Stimulated activated CD8-positive, alpha-beta memory T cell treated with anti-CD3 and anti-CD28 coated beads, Interleukin-4, amount 100 ng/mL, for 1 hour (primary cell): Measurements from ENCODE around the gene APBB1IP.
"Not testable (repeated sequence)": the region's sequence is repeated elsewhere in the genome, so short reads cannot be mapped to it uniquely, and the experiment has no call there.

Experiments used
- DNase-seq, 2 donors: peaks; one replicate each; pipeline ENCODE4 v3.0.0-alpha.2; 2020; ENCODE audit warnings: low read depth in 2 of 2, low spot score in 1 of 2

The APBB1IP gene

DNA sequence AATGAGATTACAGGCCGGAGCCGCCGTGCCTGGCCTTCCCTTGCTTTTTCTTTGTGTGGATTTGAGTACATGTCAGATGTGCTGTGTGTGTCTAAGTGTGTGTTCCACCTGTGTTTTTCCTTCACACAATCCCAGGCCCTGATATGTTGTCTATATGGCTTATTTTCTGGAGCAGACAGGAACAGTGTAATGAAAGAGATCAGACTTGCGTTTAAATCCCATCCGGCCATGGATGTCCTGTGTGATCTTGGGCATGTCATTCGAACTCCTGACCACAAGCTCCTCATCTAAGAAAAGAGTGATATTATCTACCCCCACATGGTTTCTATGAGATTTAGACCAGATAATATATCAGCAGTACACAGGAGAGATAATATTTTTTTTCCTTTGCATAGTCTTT, 37.2 kb downstream of the APBB1IP start:
- no peak for DNase-seq

DNA sequence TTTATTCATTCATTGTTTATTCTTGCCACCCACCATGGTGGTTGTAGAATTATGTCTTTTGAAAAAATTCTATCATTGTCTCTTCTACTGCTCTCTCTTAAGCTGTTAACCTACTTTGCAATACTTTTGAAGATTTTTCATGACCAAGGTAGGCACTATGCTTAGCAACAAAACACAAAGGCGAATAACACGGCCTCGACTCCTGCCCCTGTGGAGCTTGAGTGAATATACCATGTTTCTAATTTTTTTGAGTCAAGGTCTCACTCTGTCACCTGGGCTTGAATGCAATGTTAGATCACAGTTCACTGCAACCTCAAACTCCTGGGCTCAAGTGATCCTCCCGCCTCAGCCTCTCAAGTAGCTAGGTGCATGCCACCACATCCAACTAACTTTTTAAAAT, 39.4 kb downstream of the APBB1IP start:
- no peak for DNase-seq

DNA sequence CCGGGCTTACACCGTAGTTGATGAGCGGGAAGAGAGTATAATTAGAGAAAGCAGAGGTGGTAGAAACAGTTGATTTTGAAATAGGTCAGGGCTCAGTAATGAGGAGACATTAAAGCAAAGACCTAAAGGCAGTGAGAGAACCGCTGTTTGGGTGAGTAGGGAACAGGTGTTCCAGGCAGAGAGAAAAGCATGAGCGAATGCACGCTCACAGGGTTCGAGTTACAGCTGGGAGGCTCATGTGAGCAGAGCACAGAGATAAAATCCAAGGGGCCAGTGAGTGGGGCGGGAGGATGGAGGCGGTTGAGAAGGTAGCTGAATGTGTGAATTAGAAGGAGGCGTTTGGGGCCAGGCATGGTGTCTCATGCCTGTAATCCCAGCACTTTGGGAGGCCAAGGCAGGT, 39.9 kb downstream of the APBB1IP start:
- DNase-seq, result no peak

DNA sequence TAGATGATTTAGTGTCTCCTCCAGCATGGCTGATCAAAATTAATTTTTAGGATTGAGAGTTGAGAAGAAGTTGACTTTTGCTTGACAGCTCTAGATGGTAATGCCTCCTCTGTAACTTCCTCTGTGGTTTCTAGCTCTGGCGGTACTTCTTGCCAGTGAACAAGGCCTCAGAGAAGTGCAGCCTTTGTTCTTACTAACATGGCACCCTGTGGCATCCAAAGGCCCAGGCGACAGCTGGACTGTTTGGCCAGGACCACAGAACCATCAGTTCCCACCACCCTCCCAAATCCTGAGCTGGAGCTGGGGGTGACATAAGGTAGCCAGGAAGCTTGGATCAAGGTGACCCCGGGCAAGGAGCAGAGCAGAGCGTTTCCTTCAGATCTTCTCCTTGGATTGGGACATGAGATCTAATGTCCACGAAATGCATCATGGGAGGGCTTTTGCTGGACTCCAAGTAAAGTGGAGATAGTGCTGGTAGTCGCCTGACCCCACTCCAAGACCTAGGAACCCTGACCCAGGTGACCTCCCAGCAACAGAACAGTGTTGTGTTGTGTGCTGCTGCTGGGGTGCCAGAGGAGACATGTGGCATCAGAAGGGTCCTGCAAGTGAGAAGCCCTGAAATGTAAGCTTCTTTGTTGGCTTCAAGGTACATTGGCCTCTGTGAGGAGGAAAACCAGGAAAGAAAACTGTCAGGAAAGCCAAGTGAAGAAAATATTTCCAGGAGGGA, 41.8 kb downstream of the APBB1IP start:
- no peak for DNase-seq

DNA sequence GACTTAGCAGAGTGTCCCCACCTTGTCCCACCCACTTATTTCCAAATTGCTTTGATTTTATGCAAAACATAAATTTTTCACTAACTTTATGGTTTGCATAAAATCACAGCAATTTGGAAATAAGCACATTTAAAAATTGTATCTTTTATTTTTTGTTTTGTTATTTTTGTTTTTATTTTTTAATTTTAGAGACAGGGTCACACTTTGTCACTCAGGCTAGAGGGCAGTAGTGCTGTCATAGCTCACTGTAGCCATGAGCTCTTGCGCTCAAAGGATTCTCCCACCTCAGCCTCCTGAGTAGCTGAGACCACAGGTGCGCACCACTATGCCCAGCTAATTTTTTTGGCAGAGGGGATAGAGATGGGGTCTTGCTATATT, 43.2 kb downstream of the APBB1IP start:
- no peak for DNase-seq

DNA sequence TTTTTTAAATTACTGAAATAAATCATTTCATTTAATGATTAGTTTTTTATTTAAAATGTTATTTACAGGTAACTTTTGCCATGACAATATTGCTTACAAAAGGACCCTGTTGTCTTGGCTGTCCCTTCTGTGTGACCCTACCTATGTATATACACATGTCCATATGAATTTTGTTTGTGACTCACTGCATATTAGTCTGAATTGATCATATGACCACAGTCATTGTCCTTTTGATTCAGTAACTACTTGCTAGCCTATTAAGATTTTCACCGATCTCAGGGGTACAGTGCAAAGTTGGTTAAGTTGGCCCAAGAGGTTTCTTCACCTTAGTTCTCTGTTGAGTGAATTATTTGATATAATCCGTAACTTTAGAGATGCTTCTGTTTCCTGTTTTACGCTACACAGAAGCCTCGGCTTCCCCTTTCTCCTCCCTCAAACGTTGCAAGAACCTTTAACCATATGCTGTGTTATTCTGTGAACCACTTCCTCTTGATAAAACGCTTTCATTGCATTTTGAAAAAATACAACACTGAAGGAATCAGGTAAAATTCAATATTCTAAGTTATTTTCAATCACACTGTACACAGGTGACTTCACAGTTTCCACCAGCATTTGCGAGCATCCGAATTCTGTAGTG, 43.9 kb downstream of the APBB1IP start:
- DNase-seq, result peak in 1 of 2 donors; percentile 13

DNA sequence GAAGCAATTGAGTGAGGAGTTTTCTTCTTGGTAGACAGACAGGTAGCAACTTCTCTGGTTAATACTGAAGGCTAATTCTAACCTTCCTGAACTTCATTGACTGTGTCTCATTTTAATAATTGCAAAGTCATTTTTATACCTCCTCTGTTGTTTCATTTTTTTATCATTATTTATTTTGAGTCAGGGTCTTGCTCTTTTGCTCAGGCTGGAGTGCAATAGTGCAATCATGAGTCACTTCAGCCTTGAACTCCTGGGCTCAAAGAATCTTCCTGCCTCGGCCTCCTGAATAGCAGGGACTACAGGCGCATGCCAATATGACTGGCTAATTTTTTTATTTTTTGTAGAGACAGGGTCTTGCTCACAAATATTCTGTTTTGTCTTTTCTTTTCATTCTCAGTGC, 45.4 kb downstream of the APBB1IP start:
- no peak for DNase-seq

DNA sequence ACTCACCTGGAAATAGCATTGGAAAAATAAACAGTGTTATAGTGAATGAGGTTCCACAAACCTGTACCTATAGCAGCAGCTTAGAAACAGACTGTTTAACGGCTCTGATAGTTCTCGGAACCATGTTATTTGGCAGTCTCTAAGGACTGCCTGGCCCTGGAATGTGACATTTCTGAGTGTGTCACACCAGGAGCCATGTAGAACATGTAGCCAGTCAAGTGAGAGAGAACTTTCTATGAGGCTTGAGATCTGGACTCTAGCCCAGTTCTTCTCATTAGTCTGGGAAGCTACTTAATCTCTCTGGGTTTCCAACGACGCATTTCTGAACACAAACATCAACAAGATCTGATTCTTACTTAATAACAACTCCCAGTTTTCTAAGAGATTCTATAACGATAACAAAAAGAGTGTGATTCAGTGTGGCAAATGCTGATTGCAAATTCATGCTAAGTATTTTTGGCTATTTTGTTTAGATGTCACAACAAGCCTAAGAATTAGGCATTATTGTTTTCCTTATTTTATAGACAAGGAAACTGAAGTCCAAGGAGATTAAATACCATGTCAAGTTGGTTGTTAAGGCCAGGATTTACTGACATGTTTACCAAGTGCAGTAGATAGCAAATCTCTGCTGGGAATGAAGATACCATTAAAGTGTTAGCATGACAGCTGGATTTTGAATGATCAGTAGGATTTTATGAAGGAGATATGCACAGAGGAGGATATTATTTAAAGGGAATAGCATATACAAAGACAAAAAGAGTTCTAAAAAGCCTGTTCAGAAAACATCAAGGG, 47.2 kb downstream of the APBB1IP start:
- DNase-seq, result no peak

DNA sequence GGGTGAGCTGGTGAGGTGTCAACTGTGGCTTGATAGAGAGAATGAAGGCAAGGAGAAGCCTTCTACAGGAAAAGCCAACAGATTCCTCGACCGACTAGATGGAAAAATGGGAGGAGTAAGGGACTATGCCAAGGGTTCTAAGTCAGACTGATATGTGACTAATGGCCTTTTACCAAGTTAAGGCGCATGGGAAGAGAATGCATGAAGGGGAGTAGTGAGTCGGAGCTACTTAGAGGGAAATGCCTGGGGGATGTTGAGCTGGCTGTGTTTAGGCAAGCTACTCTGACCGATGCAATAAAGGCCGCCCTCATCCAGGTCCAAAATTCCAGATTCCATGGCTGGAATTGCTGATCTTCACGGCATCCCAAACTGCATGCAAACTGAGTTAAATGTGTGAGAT, 48.2 kb downstream of the APBB1IP start:
- no peak for DNase-seq

DNA sequence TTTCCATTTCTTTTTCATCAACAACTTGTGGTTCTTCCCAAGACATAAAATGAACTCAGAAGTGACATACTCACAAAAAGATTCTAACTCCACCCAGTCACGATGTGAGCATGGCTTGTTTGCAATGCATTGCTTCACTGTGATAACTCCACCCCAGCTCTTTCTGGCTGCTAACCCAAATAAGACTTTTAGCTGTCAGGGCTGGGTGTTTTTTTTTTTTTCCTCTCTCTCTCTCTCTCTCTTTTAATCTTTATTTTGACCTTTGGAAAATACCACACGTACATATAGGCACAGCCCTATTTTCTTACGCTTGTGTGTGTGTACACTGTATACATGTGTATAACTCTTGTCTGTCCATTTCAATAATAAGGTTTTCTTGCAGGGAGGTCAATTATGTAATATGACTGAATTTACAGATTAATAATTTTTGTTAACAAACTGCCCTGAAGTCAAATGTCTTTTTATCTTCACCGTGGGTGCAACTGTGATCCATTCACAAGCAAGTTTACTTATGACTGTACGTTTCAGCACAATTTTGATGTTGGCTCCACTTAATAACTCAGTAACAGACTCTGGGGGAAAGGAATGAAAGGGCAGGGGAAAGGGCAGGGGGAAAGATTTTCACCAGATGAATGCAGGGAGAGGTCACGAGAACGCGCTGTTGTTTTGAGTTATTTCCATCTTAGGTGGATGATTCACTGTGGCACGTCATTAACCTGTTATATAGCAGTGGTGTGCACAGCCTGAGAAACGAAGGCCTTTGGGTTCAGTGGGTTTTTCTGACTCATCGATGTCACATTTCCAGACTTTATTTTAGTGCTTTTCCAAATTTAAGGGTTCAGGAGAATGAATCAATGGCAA, 49.1 kb downstream of the APBB1IP start:
- peak in 1 of 2 donors; percentile 46 for DNase-seq

DNA sequence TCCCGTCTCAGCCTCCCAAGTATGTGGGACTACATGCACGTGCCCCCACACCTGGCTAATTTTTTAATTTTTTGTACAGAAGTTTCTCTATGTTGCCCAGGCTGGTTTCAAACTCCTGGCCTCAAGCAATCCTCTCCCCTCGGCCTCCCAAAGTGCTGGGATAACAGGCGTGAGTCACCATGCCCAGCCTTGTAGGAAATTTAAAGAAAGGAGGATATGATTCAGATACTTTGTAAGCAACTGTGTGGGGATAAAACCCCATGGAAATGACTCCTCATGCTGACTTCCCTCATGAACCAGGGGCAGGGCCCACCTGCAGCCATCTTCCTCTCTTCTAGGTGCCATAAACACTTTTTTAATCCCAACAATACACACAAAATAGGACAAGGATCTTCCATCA, 50.2 kb downstream of the APBB1IP start:
- DNase-seq, result no peak

DNA sequence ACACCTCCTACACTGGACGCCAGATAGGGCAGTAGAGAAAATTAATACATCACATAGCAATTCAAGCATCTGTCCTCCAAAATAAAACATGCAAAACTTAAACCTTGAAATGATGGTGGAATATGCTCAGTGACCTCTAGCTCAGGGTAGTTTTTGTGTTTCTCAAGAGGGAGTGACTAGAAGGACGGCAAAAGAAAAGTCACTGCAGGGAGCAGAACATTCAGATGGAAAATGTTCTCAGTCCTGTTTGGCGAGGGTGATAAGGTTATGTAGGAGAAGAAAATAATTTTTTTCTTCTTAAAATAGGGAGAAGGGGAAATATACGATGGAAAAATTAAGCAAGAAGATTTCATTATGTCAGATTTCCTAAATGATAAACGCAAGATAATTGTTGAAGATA, 50.9 kb downstream of the APBB1IP start:
- DNase-seq, result no peak

DNA sequence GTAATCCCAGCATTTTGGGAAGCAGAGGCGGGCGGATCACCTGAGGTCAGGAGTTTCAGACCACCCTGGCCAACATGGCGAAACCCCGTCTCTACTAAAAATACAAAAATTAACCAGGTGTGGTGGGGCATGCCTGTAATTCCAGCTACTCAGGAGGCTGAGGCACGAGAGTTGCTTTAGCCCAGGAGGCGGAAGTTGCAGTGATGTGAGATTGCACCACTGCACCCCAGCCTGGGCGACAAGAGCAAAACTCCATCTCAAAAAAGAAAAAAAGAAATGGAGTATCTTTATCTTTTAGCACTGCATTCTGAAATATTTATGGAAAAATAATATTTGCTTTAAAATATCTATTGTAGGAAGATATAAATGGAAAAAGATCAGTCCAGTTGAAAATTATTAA, 52.2 kb downstream of the APBB1IP start:
- DNase-seq, result not testable (repeated sequence)

DNA sequence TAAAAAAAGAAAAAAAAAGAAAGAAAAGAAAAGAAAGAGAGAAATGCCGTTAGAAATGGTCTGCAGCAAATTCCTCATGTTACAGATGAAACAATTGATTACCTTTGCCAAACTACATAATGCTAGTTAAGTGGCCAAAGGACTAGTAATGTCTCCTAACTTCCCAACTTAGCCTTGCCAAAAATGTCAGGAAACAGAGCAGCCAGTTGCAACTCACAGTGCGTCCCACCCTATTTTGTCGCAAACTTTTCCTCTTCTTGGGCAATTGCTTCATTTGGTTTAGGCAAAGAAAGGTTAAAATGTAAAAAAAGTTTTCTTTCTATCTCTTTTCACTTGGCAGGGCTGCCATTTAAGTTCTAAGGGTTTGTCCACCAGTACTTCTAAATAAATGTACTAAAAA, 53.1 kb downstream of the APBB1IP start:
- DNase-seq, result no peak

DNA sequence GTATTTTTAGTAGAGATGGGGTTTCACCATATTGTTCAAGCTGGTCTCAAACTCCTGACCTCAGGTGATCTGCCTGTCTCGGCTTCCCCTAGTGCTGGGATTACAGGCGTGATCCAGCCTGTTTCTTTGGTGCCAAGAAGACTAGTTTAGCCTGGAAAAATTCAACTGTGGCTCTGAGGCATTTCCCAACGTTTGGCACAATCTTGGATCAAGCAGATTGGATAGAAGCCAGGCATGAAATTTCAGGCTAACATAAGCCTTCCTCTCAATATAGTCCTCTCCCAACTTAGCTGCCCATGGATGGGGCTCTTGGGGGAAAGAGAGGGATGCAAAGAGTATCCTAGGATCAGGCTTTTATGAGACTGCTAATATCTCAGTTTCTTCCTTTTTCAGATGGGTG, 53.8 kb downstream of the APBB1IP start:
- no peak for DNase-seq

DNA sequence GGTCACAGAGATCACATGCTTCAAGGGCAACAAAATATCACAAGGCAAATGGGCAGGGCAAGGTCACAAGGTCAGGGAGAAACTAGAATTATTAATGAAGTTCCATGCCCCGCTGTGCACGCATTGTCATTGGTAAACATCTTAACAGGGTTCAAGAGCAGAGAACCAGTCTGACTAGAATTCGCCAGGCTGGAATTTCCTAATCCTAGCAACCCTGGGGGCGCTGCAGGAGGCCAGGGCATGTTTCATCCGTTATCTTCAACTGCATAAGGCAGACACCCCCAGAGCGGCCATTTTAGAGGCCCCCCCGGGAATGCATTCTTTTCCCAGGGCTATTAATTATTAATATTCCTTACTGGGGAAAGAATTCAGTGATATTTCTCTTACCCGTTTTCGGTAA, 54.6 kb downstream of the APBB1IP start:
- DNase-seq, result not testable (repeated sequence)

DNA sequence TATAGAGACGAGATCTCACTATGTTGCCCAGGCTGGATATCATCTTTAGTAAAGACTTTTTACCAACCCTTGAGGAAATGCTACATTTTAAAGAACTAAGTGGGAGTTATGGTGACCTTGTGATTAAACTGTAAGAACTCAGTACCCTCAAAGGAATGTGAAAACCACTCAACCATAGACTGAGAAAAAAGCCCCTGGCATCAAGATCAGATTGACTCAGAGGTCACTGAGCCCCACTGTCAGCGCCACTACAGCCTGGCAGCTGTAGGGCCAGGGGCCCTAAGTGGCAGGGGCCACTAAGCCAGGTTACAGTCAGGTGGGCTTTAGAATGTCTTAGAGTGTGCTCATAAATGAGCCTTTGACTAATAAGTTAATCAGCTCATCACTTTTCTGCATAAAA, 55.9 kb downstream of the APBB1IP start:
- DNase-seq, result no peak

DNA sequence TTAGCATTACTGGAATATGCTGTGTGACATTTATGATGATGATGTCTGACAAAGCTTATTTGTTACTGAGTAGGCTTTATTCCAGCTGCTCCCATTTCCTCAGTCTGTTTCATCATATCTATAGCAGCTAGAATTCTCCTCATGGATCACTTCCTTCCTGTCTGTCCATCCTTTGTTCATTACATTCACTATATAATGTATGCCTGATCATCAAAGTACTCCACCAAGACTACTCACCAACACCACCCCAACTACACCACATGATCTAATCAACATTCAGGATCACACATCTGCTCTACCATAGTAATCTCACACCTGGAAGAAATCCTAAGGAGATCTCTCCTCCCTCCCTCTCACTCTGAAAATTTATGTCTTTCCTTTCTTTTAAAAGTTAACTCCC, 61.3 kb downstream of the APBB1IP start:
- DNase-seq, result no peak

DNA sequence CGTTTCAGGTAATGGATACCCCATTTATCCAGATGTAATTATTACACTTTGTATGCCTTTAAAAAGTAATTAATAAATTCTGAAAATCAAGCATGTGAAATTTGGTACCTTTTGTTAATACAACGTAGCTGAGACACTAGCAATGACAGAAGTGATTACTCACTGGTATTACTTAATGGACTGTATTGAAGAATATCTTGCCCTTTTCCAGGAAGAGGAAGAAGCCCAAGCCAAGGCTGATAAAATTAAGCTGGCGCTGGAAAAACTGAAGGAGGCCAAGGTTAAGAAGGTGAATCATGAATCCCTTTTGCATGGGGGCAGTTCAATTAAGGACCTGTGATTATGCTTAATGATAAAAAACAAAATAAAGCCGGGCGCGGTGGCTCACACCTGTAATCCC, 64.8 kb downstream of the APBB1IP start:
- DNase-seq, result no peak

DNA sequence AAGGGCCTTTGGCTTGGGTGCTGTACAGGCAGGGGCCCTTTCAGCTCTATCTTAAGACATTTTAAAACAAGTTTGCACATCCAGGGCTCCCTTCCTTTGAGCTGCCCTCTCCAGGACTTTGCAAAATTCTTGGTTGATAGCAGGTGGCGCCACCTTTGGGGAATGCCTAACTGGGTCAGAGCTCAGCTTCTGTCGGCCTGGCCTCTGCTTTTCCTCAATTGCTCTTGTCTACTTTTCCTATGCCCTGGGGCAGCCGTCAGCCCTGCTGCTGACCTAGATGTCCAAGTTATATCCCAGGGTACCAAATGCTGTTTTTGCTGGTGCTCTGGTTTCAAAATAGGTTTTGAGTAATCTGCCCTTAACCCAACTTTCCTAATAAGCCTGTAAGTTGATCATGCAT, 65.8 kb downstream of the APBB1IP start:
- DNase-seq, result no peak

DNA sequence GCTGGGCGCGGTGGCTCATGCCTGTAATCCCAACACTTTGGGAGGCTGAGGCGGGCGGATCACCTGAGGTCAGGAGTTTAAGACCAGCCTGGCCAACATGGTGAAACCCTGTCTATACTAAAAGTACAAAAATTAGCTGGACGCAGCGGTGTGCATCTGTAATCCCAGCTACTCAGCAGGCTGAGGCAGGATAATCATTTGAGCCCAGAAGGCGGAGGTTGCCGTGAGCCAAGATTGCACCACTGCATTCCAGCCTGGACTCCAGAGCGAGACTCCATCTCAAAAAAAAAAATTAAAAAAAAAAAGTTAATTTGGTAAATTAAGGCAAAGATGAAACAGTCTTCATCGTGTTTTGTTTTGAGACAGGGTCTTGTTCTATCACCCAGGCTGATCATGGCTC, 66.3 kb downstream of the APBB1IP start:
- DNase-seq, result not testable (repeated sequence)
